K562 (cell line): ENCODE measurements around the gene OR52I1. TPM values are rescaled to one million over a fixed set of nuclear protein-coding genes. Genes with fewer than 3 reads are reported as not detected.

Experiments used
- ARID1B ChIP-seq: fragments of 450-650 bp; IDR thresholded peaks from 2 replicates; pipeline ENCODE4 v1.6.1; 2016; ENCODE audit warnings: antibody characterized with exemption, mild to moderate bottlenecking, inconsistent platforms
- CCNT2 ChIP-seq: IDR thresholded peaks from 2 replicates; pipeline ENCODE4 v1.6.1; 2011; ENCODE audit warnings: borderline replicate concordance, low read depth, mild to moderate bottlenecking, moderate library complexity, mixed read lengths, low read length; ENCODE audit not compliant: insufficient read length; ENCODE audit errors: extremely low read depth
- E2F3 ChIP-seq: fragments of 250-450 bp; sonication (Bioruptor Pico); IDR thresholded peaks from 2 replicates; pipeline ENCODE4 v1.4.0; 2020; ENCODE audit warnings: mild to moderate bottlenecking
- FOXA1 ChIP-seq: fragments of 450-650 bp; IDR thresholded peaks from 2 replicates; pipeline ENCODE4 v1.6.1; 2016; ENCODE audit warnings: mild to moderate bottlenecking, borderline replicate concordance
- FOXM1 ChIP-seq, 2 experiments: fragments of 450-650 bp in 1 of 2; sonication (generic) in 1 of 2; formaldehyde crosslinking in 1 of 2; IDR thresholded peaks; 2 replicates each; pipeline versions ENCODE4 v1.6.1 to v1.9.0; 2017 to 2022; ENCODE audit warnings: low read depth in 2 of 2, mild to moderate bottlenecking in 2 of 2, missing genetic modification reagents in 1 of 2, moderate library complexity in 1 of 2
- GABPB1 ChIP-seq: sonication (generic); formaldehyde crosslinking; IDR thresholded peaks from 2 replicates; pipeline ENCODE4 v1.8.0; 2022; ENCODE audit warnings: mild to moderate bottlenecking, missing genetic modification reagents
- HCFC1 ChIP-seq: IDR thresholded peaks from 2 replicates; pipeline ENCODE4 v1.6.1; 2012; ENCODE audit warnings: low read depth, low read length, improper control_type of control experiment
- HNRNPLL ChIP-seq: fragments of 200-400 bp; formaldehyde crosslinking; IDR thresholded peaks from 2 replicates; pipeline ENCODE4 v1.6.1; 2017; ENCODE audit warnings: low read length, low read depth, mild to moderate bottlenecking; ENCODE audit not compliant: poor library complexity, severe bottlenecking
- KAT7 ChIP-seq: sonication (generic); formaldehyde crosslinking; IDR thresholded peaks from 2 replicates; pipeline ENCODE4 v1.8.0; 2022; ENCODE audit warnings: missing genetic modification reagents, mild to moderate bottlenecking, borderline replicate concordance
- L3MBTL2 ChIP-seq: fragments of 450-650 bp; IDR thresholded peaks from 2 replicates; pipeline ENCODE4 v1.6.1; 2016; ENCODE audit warnings: mild to moderate bottlenecking, moderate library complexity
- NEUROD1 ChIP-seq: fragments of 150-350 bp; IDR thresholded peaks from 2 replicates; pipeline ENCODE4 v1.6.1; 2014; ENCODE audit warnings: borderline replicate concordance, low read length, low read depth; ENCODE audit not compliant: partially characterized antibody
- POLR2B ChIP-seq: fragments of 450-650 bp; IDR thresholded peaks from 2 replicates; pipeline ENCODE4 v1.6.1; 2018; ENCODE audit warnings: low read depth; ENCODE audit not compliant: partially characterized antibody
- POLR2H ChIP-seq: IDR thresholded peaks from 2 replicates; pipeline ENCODE4 v1.6.1; 2016; ENCODE audit warnings: missing genetic modification characterization, low read depth, mild to moderate bottlenecking, control low read depth, missing compliant biosample characterization, moderate library complexity
- RFX1 ChIP-seq: fragments of 450-650 bp; IDR thresholded peaks from 2 replicates; pipeline ENCODE4 v1.6.1; 2016; ENCODE audit warnings: mild to moderate bottlenecking, moderate library complexity
- SAP30 ChIP-seq: fragments of 200-600 bp; sonication (generic); IDR thresholded peaks from 2 replicates; pipeline ENCODE4 v1.6.1; 2012; ENCODE audit warnings: borderline replicate concordance, low read depth, mild to moderate bottlenecking, moderate library complexity, low read length, control low read depth, inconsistent platforms; ENCODE audit not compliant: insufficient read depth, poor library complexity, severe bottlenecking
- STAT6 ChIP-seq: sonication (generic); formaldehyde crosslinking; IDR thresholded peaks from 2 replicates; pipeline ENCODE4 v1.8.1; 2023; ENCODE audit warnings: mild to moderate bottlenecking, missing genetic modification reagents
- ZBTB7A ChIP-seq: IDR thresholded peaks from 2 replicates; pipeline ENCODE4 v1.6.1; 2011; ENCODE audit warnings: low read depth, mild to moderate bottlenecking, low read length, moderate library complexity, borderline replicate concordance; ENCODE audit not compliant: control insufficient read depth
- ZNF212 ChIP-seq: fragments of 450-650 bp; formaldehyde crosslinking; IDR thresholded peaks from 2 replicates; pipeline ENCODE4 v1.4.0; 2020; ENCODE audit warnings: mild to moderate bottlenecking
- ZNF24 ChIP-seq: fragments of 450-650 bp; IDR thresholded peaks from 2 replicates; pipeline ENCODE4 v1.6.1; 2016
- ZNF436 ChIP-seq: fragments of 250-450, 450-650 bp; sonication (Bioruptor Pico); formaldehyde crosslinking; IDR thresholded peaks from 2 replicates; pipeline ENCODE4 v1.7.0; 2020; ENCODE audit warnings: mild to moderate bottlenecking
- polyA plus RNA-seq, 8 experiments: library from polyadenylated mRNA; depleted of rRNA in 4 of 8; stranded (reverse) in 5 of 8; unstranded in 3 of 8; fragments of >200 nt; fragmentation: Nextera tagmentation in 2 of 8; fragmentation: Illumina TruSeq in 1 of 8; extraction: Ambion mirVana in 2 of 8; extraction: Trizol in 1 of 8; gene quantifications; 2 replicates each; pipeline versions ENCODE4 v1.2.1 to v1.2.3, GENCODE V29; 2011 to 2014; ENCODE audit warnings: inconsistent platforms in 1 of 8, missing spikeins in 1 of 8
- total RNA-seq, 7 experiments: library from RNA; depleted of rRNA in 6 of 7; stranded (reverse); fragments of >200 nt in 6 of 7; fragmentation: Illumina TruSeq in 2 of 7; extraction: Trizol in 2 of 7; gene quantifications; 2 replicates each; pipeline versions ENCODE4 v1.2.1 to v1.2.3, GENCODE V29; 2011 to 2021; ENCODE audit warnings: low replicate concordance in 1 of 7
- TF ChIP-seq, protein P1 (sequence below), 2 experiments: fragments of 450-650 bp; IDR thresholded peaks; 2 replicates each; pipeline ENCODE4 v1.6.1; 2016
- TF ChIP-seq, protein P2 (sequence below): fragments of 450-650 bp; IDR thresholded peaks from 2 replicates; pipeline ENCODE4 v1.6.1; 2016; ENCODE audit warnings: missing biosample characterization, missing genetic modification characterization

The OR52I1 gene
- total and polyA plus RNA-seq, 9 of the 15 experiments (the other 6 are each of a cell fraction or from before 2014, with no cell fraction given), result not detected

- TF ChIP-seq, protein P1, sequence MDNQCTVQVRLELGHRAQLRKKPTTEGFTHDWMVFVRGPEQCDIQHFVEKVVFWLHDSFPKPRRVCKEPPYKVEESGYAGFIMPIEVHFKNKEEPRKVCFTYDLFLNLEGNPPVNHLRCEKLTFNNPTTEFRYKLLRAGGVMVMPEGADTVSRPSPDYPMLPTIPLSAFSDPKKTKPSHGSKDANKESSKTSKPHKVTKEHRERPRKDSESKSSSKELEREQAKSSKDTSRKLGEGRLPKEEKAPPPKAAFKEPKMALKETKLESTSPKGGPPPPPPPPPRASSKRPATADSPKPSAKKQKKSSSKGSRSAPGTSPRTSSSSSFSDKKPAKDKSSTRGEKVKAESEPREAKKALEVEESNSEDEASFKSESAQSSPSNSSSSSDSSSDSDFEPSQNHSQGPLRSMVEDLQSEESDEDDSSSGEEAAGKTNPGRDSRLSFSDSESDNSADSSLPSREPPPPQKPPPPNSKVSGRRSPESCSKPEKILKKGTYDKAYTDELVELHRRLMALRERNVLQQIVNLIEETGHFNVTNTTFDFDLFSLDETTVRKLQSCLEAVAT (IDR thresholded peaks at IDR 0.05), result peak in 1 of 2 experiments; percentile 52; a peak in 1 of 4 replicates
- TF ChIP-seq HCFC1 (no peak), GABPB1 (CRISPR knock-in tag) (peak; percentile 55), NEUROD1 (peak; percentile 84), ARID1B (0 out of 2 replicates have a peak, but pooled peaks have one; percentile 13), E2F3 (CRISPR knock-in tag) (no peak), SAP30 (no peak), RFX1 (no peak), FOXA1 (no peak), HNRNPLL (peak; percentile 38), ZNF24 (no peak), STAT6 (CRISPR knock-in tag) (no peak), POLR2H (peak; percentile 78), CCNT2 (peak; percentile 48), ZNF212 (CRISPR knock-in tag) (0 out of 2 replicates have a peak, but pooled peaks have one; percentile 9), ZBTB7A (peak; percentile 52; the same call in 1 of the 2 replicates), KAT7 (CRISPR knock-in tag) (0 out of 2 replicates have a peak, but pooled peaks have one; percentile 44), FOXM1 (IDR thresholded peaks at IDR 0.05; ENCODE audit: low read depth) (peak; percentile 47; the same call in 1 of the 2 replicates), FOXM1 (CRISPR knock-in tag; IDR thresholded peaks at IDR 0.05; ENCODE audit: low read depth) (no peak), L3MBTL2 (peak; percentile 59), POLR2B (peak; percentile 77), ZNF436 (CRISPR knock-in tag) (no peak)
- TF ChIP-seq, protein P2, sequence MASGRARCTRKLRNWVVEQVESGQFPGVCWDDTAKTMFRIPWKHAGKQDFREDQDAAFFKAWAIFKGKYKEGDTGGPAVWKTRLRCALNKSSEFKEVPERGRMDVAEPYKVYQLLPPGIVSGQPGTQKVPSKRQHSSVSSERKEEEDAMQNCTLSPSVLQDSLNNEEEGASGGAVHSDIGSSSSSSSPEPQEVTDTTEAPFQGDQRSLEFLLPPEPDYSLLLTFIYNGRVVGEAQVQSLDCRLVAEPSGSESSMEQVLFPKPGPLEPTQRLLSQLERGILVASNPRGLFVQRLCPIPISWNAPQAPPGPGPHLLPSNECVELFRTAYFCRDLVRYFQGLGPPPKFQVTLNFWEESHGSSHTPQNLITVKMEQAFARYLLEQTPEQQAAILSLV (tag), result no peak
Measured at GRCh38 chr11:4607781-4608666, 14.2 kb downstream of the OR52I1 start, which contains the start of gene TRIM68 (continued).
